ENCODE data around the gene SNRPA. TPM values are rescaled to one million over a fixed set of nuclear protein-coding genes. Genes with fewer than 3 reads are reported as not detected.
"Not testable (repeated sequence)": the region's sequence is repeated elsewhere in the genome, so short reads cannot be mapped to it uniquely, and the experiment has no call there.

SNRPA gene
- total RNA-seq, 4 donors from 2014 or later, result 47.3 to 69.1 (median 57.6) TPM

DNA sequence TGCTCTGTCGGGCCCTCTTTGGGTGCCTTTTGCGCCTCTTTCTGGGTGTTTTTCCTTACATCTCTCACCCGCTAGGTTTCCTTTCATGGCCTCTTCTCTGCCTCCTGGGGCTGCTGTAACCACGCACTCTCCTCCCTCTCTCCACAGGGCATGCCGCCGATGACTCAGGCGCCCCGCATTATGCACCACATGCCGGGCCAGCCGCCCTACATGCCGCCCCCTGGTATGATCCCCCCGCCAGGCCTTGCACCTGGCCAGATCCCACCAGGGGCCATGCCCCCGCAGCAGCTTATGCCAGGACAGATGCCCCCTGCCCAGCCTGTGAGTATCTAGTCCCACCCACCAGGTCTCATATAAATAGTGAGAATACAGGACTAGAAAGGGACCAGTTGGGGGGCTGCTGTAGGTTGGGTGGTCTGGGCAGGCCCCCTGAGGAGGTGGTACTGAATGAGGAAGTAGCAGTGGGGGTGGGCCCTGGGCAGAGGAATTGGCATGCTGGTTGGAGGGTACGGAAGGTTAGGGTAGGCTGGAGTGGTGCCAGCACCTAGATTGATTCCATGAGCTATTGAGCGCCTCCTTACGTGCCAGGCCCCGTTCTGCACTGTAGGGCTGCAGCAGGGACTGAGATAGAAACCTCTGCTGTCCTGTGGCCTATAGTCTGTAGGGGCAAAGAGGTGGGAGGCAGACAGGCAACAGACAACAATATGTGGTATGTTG lies 11.9 kb downstream of the SNRPA start:
- Histone ChIP-seq H3K4me1 (no peaks in the 10 kb centered on the region), H3K9me3 (no peaks in the 10 kb centered on the region), H3K36me3 (peaks cover 75 to 99% (median 90%) of the 10 kb centered on the region in 4 donors), H3K4me3 (no peak overlapping the region), H3K27ac (replicated peaks in 1 of 4) (no peak overlapping the region), H3K27me3 (no peaks in the 10 kb centered on the region)
- DNase-seq (ENCODE audit: extremely low spot score), result no peak
- intact Hi-C loops (cut with DNase I), result no loop called here
- WGBS, result 93% methylated on average over 13 of the region's 17 CpGs
- TF ChIP-seq, protein P1, sequence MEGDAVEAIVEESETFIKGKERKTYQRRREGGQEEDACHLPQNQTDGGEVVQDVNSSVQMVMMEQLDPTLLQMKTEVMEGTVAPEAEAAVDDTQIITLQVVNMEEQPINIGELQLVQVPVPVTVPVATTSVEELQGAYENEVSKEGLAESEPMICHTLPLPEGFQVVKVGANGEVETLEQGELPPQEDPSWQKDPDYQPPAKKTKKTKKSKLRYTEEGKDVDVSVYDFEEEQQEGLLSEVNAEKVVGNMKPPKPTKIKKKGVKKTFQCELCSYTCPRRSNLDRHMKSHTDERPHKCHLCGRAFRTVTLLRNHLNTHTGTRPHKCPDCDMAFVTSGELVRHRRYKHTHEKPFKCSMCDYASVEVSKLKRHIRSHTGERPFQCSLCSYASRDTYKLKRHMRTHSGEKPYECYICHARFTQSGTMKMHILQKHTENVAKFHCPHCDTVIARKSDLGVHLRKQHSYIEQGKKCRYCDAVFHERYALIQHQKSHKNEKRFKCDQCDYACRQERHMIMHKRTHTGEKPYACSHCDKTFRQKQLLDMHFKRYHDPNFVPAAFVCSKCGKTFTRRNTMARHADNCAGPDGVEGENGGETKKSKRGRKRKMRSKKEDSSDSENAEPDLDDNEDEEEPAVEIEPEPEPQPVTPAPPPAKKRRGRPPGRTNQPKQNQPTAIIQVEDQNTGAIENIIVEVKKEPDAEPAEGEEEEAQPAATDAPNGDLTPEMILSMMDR (IDR thresholded peaks at IDR 0.05), result no peak
- no peak for TF ChIP-seq EP300 (IDR thresholded peaks at IDR 0.05)

DNA sequence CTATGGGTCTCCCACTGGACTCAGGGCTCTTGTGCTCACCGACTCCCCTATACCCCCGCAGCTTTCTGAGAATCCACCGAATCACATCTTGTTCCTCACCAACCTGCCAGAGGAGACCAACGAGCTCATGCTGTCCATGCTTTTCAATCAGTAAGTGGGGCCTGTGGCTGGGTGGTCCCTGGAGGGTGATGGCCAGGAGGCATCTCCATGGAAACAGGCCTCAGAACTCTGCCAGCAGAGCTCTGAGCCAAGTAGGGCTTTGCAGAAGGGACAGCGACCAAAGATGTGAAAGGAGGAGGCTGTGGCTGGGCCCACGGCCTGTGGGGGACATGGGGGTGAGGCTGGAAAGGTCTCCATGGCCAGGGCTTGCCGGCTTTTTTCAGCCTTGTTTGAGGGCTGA lies 12.5 kb downstream of the SNRPA start:
- peaks cover 72 to 94% (median 84%) of the 10 kb centered on the region in 4 donors for H3K36me3 ChIP-seq
- H3K27ac ChIP-seq (replicated peaks in 1 of 4), result no peak overlapping the region
- no peaks in the 10 kb centered on the region for H3K4me1 ChIP-seq
- intact Hi-C loops (cut with DNase I), result no loop called here
- no peak overlapping the region for H3K4me3 ChIP-seq
- TF ChIP-seq, protein P1 (IDR thresholded peaks at IDR 0.05), result no peak
- TF ChIP-seq POLR2AphosphoS5 (IDR thresholded peaks at IDR 0.05) (no peak), POLR2A (IDR thresholded peaks at IDR 0.05; ENCODE audit: low read depth) (no peak), EP300 (IDR thresholded peaks at IDR 0.05) (no peak)
- H3K27me3 ChIP-seq, result no peaks in the 10 kb centered on the region
- DNase-seq (ENCODE audit: extremely low spot score), result no peak
- WGBS, result 87% methylated on average over 7 of the region's 7 CpGs
- no peaks in the 10 kb centered on the region for H3K9me3 ChIP-seq

DNA sequence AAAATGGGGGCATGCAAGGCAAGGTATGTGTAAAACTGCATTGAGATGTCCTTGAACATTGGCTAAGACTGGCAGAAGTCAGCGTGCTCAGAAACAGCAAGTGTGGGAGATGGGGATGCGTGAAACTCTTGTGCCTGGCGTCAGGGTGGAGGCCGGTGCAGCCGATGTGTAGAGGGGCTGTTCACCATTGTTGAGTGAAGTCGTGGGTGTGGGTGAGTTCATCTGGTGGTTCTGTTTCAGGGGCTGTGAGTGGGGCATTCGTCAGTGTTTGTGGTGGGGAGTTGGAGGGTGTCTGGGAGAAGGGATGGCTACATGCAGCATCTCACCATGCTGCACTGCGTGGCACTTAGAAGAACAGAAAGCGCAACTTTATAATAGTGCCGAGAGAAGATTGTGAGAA lies 13.0 kb downstream of the SNRPA start:
- Histone ChIP-seq H3K4me3 (no peak overlapping the region), H3K36me3 (peaks cover 67 to 89% (median 80%) of the 10 kb centered on the region in 4 donors), H3K27ac (replicated peaks in 1 of 4) (no peak overlapping the region), H3K27me3 (no peaks in the 10 kb centered on the region), H3K9me3 (no peaks in the 10 kb centered on the region), H3K4me1 (no peaks in the 10 kb centered on the region)
- no peak for DNase-seq (ENCODE audit: extremely low spot score)
- TF ChIP-seq POLR2AphosphoS5 (IDR thresholded peaks at IDR 0.05) (no peak), POLR2A (IDR thresholded peaks at IDR 0.05; ENCODE audit: low read depth) (no peak), EP300 (IDR thresholded peaks at IDR 0.05) (no peak)
- TF ChIP-seq, protein P1 (IDR thresholded peaks at IDR 0.05), result no peak
- WGBS, result 97% methylated on average over 10 of the region's 10 CpGs
- intact Hi-C loops (cut with DNase I), result no loop called here

DNA sequence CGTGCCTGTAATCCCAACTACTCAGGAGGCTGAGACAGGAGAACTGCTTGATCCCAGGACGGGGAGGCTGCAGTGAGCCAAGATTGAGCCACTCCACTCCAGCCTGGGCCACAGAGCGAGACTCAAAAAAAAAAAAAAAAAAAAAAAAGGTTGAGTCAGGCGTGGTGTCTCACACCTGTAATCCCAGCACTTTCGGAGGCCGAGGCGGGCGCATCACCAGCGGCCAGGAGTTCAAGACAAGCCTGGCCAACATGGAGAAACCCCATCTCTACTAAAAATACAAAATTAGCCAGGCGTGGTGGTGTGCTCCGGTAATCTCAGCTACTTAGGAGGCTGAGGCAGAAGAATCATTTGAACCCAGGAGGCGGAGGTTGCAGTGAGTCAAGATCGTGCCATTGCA lies 15.4 kb downstream of the SNRPA start:
- DNase-seq (ENCODE audit: extremely low spot score); H3K27ac ChIP-seq (replicated peaks in 1 of 4); intact Hi-C loops (cut with DNase I); H3K4me3 ChIP-seq; H3K9me3 ChIP-seq; H3K27me3 ChIP-seq; H3K4me1 ChIP-seq: not testable (repeated sequence)
- H3K36me3 ChIP-seq, result peaks cover 47 to 70% (median 59%) of the 10 kb centered on the region in 4 donors
- 95% methylated on average over 13 of the region's 13 CpGs for WGBS

DNA sequence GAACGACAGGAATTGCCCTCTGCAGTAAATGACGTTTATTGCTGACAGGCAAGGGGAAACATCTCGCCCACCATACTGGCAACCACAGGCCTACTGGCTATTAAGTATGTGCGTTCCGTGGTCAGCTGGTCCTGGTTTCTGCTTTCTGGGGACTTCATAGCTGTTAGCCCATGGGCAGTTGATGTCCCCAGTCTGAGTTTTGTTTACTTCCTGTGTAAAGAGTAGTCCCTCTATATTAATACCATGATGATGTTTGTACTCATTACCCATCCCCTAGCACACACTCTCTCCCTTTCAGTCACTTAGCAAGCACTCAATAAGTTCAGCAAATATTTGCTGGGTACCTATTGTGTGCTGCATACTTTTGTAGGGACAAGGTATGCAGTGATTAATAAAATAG lies 17.9 kb downstream of the SNRPA start:
- Histone ChIP-seq H3K36me3 (peaks cover 25 to 45% (median 34%) of the 10 kb centered on the region in 4 donors), H3K27ac (replicated peaks in 1 of 4) (no peak overlapping the region), H3K27me3 (no peaks in the 10 kb centered on the region), H3K4me1 (no peaks in the 10 kb centered on the region), H3K9me3 (no peaks in the 10 kb centered on the region), H3K4me3 (no peak overlapping the region)
- 62% methylated on average over 5 of the region's 5 CpGs for WGBS
- intact Hi-C loops (cut with DNase I), result no loop called here
- TF ChIP-seq EP300 (IDR thresholded peaks at IDR 0.05) (no peak), POLR2AphosphoS5 (IDR thresholded peaks at IDR 0.05) (no peak), POLR2A (IDR thresholded peaks at IDR 0.05; ENCODE audit: low read depth) (no peak)
- TF ChIP-seq, protein P1 (IDR thresholded peaks at IDR 0.05), result no peak
- DNase-seq (ENCODE audit: extremely low spot score), result no peak

DNA sequence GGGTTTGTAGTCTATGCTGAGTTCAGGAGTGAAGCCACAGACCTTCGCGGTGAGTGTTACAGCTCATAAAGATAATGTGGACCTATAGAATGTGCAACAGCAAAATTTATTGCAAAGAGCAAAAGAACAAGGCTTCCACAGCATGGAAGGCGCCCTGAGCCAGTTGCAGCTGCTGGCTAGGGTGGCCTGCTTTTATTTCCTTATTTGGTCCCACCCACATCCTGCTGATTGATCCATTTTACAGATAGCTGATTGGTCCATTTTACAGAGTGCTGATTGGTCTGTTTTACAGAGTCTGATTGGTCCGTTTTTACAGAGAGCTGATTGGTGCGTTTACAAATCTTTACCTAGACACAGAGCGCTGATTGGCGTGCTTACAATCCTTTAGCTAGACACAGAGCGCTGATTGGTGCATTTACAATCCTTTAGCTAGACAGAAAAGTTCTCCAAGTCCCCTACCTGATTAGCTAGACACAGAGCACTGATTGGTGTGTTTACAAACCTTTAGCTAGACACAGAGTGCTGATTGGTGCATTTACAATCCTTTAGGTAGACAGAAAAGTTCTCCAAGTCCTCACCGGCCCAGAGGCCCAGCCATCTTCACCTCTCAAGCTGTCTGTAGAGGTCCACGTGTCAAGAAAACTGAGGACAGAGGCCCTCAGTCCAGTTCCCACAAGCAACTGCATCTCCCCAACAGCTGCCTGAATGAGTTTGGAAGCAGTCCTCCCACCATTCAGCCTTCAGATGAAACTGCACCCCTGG lies 20.3 kb downstream of the SNRPA start:
- peaks cover 2 to 21% (median 10%) of the 10 kb centered on the region in 4 donors for H3K36me3 ChIP-seq
- 96% methylated on average over 10 of the region's 10 CpGs for WGBS
- H3K27me3 ChIP-seq; H3K4me1 ChIP-seq; H3K27ac ChIP-seq (replicated peaks in 1 of 4); DNase-seq (ENCODE audit: extremely low spot score); intact Hi-C loops (cut with DNase I); H3K9me3 ChIP-seq; H3K4me3 ChIP-seq: not testable (repeated sequence)

Measured in esophagus muscularis mucosa (tissue), 4 donors.